H1 (cell line): ENCODE measurements around the gene PTPRJ. TPM values are rescaled to one million over a fixed set of nuclear protein-coding genes. Genes with fewer than 3 reads are reported as not detected.

Experiments used
- CTCF ChIA-PET: fragments of 300-600 bp; sonication (Branson Sonifier 250); formaldehyde crosslinking; loops from one replicate; lab custom pipeline; 2021; ENCODE audit not compliant: partially characterized antibody; lab: Charles Lee
- POLR2A ChIA-PET: fragments of 300-600 bp; sonication (Branson Sonifier 250); formaldehyde crosslinking; loops from one replicate; lab custom pipeline; 2021; ENCODE audit warnings: inconsistent platforms; ENCODE audit not compliant: partially characterized antibody; lab: Charles Lee
- DNase-seq, 2 experiments: peaks; one replicate each; pipeline versions ENCODE4 v3.0.0 to v3.0.0-alpha.2; 2010 to 2022; ENCODE audit warnings: low spot score in 2 of 2, low read depth in 1 of 2, mixed read lengths in 1 of 2
- FAIRE-seq: peaks from 2 replicates; lab custom pipeline; 2011; peaks lifted over from hg19 to GRCh38; lab: Jason Lieb, UNC
- H2AFZ ChIP-seq: 2 replicates; pipeline ENCODE4 v1.8.1; 2012; ENCODE audit warnings: low read length, inconsistent platforms
- H2AK5ac ChIP-seq: 2 replicates; pipeline ENCODE4 v1.6.1; 2013; ENCODE audit warnings: low read depth, low read length
- H2BK120ac ChIP-seq: replicated peaks from 2 replicates; pipeline ENCODE3; 2013; ENCODE audit warnings: low read depth, low read length, inconsistent platforms
- H2BK12ac ChIP-seq: 2 replicates; pipeline ENCODE4 v1.6.1; 2013; ENCODE audit warnings: low read depth, low read length
- H2BK15ac ChIP-seq: 2 replicates; pipeline ENCODE4 v1.6.1; 2013; ENCODE audit warnings: low read length
- H2BK20ac ChIP-seq: 2 replicates; pipeline ENCODE4 v1.6.1; 2013; ENCODE audit warnings: low read length
- H2BK5ac ChIP-seq: 2 replicates; pipeline ENCODE4 v1.6.1; 2013; ENCODE audit warnings: low read depth, low read length
- H3K14ac ChIP-seq: 2 replicates; pipeline ENCODE4 v1.6.1; 2013; ENCODE audit warnings: inconsistent platforms; ENCODE audit not compliant: insufficient read length
- H3K18ac ChIP-seq: 2 replicates; pipeline ENCODE4 v1.6.1; 2013; ENCODE audit warnings: low read length; ENCODE audit errors: extremely low read depth
- H3K23ac ChIP-seq: 2 replicates; pipeline ENCODE4 v1.6.1; 2013; ENCODE audit warnings: inconsistent platforms; ENCODE audit not compliant: insufficient read length
- H3K23me2 ChIP-seq: 2 replicates; pipeline ENCODE4 v1.6.1; 2013; ENCODE audit warnings: low read depth, low read length
- H3K27ac ChIP-seq: 2 replicates; pipeline ENCODE4 v1.6.1; 2011; ENCODE audit warnings: low read depth, low read length, inconsistent platforms
- H3K27me3 ChIP-seq, 4 experiments: replicated peaks in 1 of 4; 1 replicate in 1 of 4; 2 replicates in 3 of 4; pipeline versions ENCODE4 v1.6.1 to v1.8.1; 2011 to 2013; ENCODE audit warnings: low read length in 3 of 4, mild to moderate bottlenecking in 3 of 4, inconsistent platforms in 2 of 4, mixed read lengths in 2 of 4, moderate library complexity in 1 of 4; ENCODE audit not compliant: control insufficient read depth in 3 of 4, insufficient read depth in 3 of 4; ENCODE audit errors: extremely low read depth in 1 of 4
- H3K36me3 ChIP-seq, 4 experiments: 2 replicates each; pipeline versions ENCODE4 v1.6.1 to v1.8.1; 2011 to 2013; ENCODE audit warnings: mild to moderate bottlenecking in 4 of 4, low read length in 3 of 4, moderate library complexity in 2 of 4, control low read depth in 1 of 4, inconsistent platforms in 1 of 4; ENCODE audit not compliant: insufficient read depth in 4 of 4, control insufficient read depth in 2 of 4
- H3K4ac ChIP-seq: replicated peaks from 2 replicates; pipeline ENCODE3; 2013; ENCODE audit warnings: low read length, low read depth, mixed read lengths, inconsistent platforms; ENCODE audit not compliant: insufficient read length
- H3K4me1 ChIP-seq, 4 experiments: replicated peaks in 1 of 4; 1 replicate in 1 of 4; 2 replicates in 3 of 4; pipeline versions ENCODE4 v1.6.1 to v1.8.1; 2011 to 2013; ENCODE audit warnings: low read length in 3 of 4, inconsistent platforms in 2 of 4, mixed read lengths in 1 of 4; ENCODE audit not compliant: insufficient read depth in 4 of 4, control insufficient read depth in 3 of 4
- H3K4me2 ChIP-seq, 2 experiments: 2 replicates each; pipeline versions ENCODE4 v1.6.1 to v1.8.1; 2011 to 2013; ENCODE audit warnings: low read depth in 2 of 2, low read length in 2 of 2, control low read depth in 1 of 2, inconsistent platforms in 1 of 2, mild to moderate bottlenecking in 1 of 2; ENCODE audit not compliant: insufficient read depth in 1 of 2
- H3K4me3 ChIP-seq, 4 experiments: fragments of 200-600, 300-600 bp in 1 of 4; sonication (generic), shearing (Covaris generic), sonication (Bioruptor Twin) in 1 of 4; 2 replicates each; pipeline versions ENCODE4 v1.5.1 to v1.8.1; 2011 to 2016; ENCODE audit warnings: low read length in 4 of 4, low read depth in 3 of 4, control low read depth in 2 of 4, inconsistent platforms in 2 of 4, mild to moderate bottlenecking in 2 of 4, mixed read lengths in 1 of 4, moderate library complexity in 1 of 4; ENCODE audit not compliant: insufficient read depth in 2 of 4; ENCODE audit errors: extremely low read depth in 1 of 4
- H3K56ac ChIP-seq: replicated peaks from 2 replicates; pipeline ENCODE3; 2013; ENCODE audit warnings: low read depth, mild to moderate bottlenecking, mixed read lengths, low read length, inconsistent platforms; ENCODE audit not compliant: insufficient read length
- H3K79me1 ChIP-seq: 2 replicates; pipeline ENCODE4 v1.6.1; 2013; ENCODE audit warnings: low read depth, low read length, control low read depth
- H3K79me2 ChIP-seq, 2 experiments: 2 replicates each; pipeline versions ENCODE4 v1.6.1 to v1.8.1; 2012 to 2013; ENCODE audit warnings: low read length in 2 of 2, mild to moderate bottlenecking in 2 of 2, inconsistent platforms in 1 of 2; ENCODE audit not compliant: insufficient read depth in 2 of 2, control insufficient read depth in 1 of 2
- H3K9ac ChIP-seq, 4 experiments: replicated peaks in 1 of 4; 1 replicate in 1 of 4; 2 replicates in 3 of 4; pipeline versions ENCODE4 v1.6.1 to v1.8.1; 2011 to 2013; ENCODE audit warnings: low read depth in 3 of 4, low read length in 3 of 4, control low read depth in 2 of 4, mild to moderate bottlenecking in 2 of 4, moderate library complexity in 2 of 4, inconsistent platforms in 1 of 4; ENCODE audit errors: extremely low read depth in 1 of 4
- H3K9me3 ChIP-seq, 2 experiments: 2 replicates each; pipeline versions ENCODE4 v1.6.1 to v1.8.1; 2012 to 2013; ENCODE audit warnings: mild to moderate bottlenecking in 2 of 2, moderate library complexity in 2 of 2, control low read depth in 1 of 2, inconsistent platforms in 1 of 2, low read depth in 1 of 2, low read length in 1 of 2, mixed read lengths in 1 of 2; ENCODE audit not compliant: insufficient read depth in 2 of 2
- H4K20me1 ChIP-seq, 2 experiments: replicated peaks in 1 of 2; 2 replicates each; pipeline versions ENCODE3 to v1.8.1; 2011 to 2013; ENCODE audit warnings: inconsistent platforms in 2 of 2, low read length in 2 of 2, mild to moderate bottlenecking in 1 of 2; ENCODE audit not compliant: insufficient read depth in 2 of 2, control insufficient read depth in 1 of 2
- H4K5ac ChIP-seq: 2 replicates; pipeline ENCODE4 v1.6.1; 2013; ENCODE audit warnings: low read length, low read depth, mixed read lengths, inconsistent platforms; ENCODE audit not compliant: insufficient read length
- H4K8ac ChIP-seq: 2 replicates; pipeline ENCODE4 v1.8.0; 2013; ENCODE audit warnings: mild to moderate bottlenecking, moderate library complexity, low read length, inconsistent platforms; ENCODE audit not compliant: insufficient read depth; ENCODE audit errors: extremely low read depth
- H4K91ac ChIP-seq: replicated peaks from 2 replicates; pipeline ENCODE3; 2013; ENCODE audit warnings: low read length, mixed read lengths, inconsistent platforms; ENCODE audit not compliant: insufficient read length
- POU5F1 ChIP-seq: IDR thresholded peaks from 2 replicates; pipeline ENCODE4 v1.6.1; 2011; ENCODE audit warnings: low read depth, mild to moderate bottlenecking, low read length, moderate library complexity
- WGBS, 2 experiments: shearing (Covaris generic) in 1 of 2; methylation state at CpG; one replicate each; pipeline versions ENCODE4 v1.1.6 to v1.1.7; 2013 to 2015; ENCODE audit warnings: low lambda C conversion rate in 2 of 2, mixed read lengths in 2 of 2, inconsistent platforms in 1 of 2, low coverage in 1 of 2, missing lambda C conversion rate in 1 of 2; ENCODE audit not compliant: insufficient replicate concordance in 2 of 2, insufficient coverage in 1 of 2, insufficient read length in 1 of 2; ENCODE audit errors: extremely low coverage in 1 of 2, missing lambda C conversion rate in 1 of 2; 5-methylcytosine and 5-hydroxymethylcytosine counted together
- polyA plus RNA-seq, 7 experiments: library from polyadenylated mRNA; depleted of rRNA in 3 of 7; stranded (reverse) in 5 of 7; unstranded in 2 of 7; fragments of >200 nt in 5 of 7; fragments of 200-250 nt in 2 of 7; gene quantifications; 1 replicate in 5 of 7; 2 replicates in 1 of 7; 4 replicates in 1 of 7; pipeline versions ENCODE4 v1.2.1 to v1.2.3, GENCODE V29; 2011 to 2013; ENCODE audit warnings: missing spikeins in 2 of 7, mixed read lengths in 2 of 7
- total RNA-seq: library from RNA; stranded (reverse); fragmentation: NEBNext Ultra II Directional; extraction: Animal tissue kit (Norgen Biotek cat#: 25700); gene quantifications from 2 replicates; pipeline ENCODE4 v1.2.1, GENCODE V29; 2021

Gene PTPRJ
- total and polyA plus RNA-seq, 2 of the 8 experiments (the other 6 are each of a cell fraction or from before 2014, with no cell fraction given): 4.4 to 22.6 TPM

GRCh38 chr11:48091426-48092102 lies 111.2 kb downstream of the PTPRJ start:
- H3K79me2 ChIP-seq: peaks cover 0 to 5% of the 10 kb centered on the region in 2 experiments; a peak in 2 of 4 replicates
- no peak overlapping the region for H3K18ac ChIP-seq
- no peak overlapping the region for H4K91ac ChIP-seq
- H3K4ac ChIP-seq: no peak overlapping the region
- FAIRE-seq: no peak
- ChIA-PET POLR2A (no interaction called here), CTCF (interaction anchor here (0.6 to 1.1 kb wide), 3 partner anchors 35 to 114 kb away, joined by 3 to 4 read pairs (median 3); no protein-coding TSS in a partner anchor)
- no peaks in the 10 kb centered on the region for H3K27me3 ChIP-seq
- H3K23ac ChIP-seq: no peak overlapping the region
- no peaks in the 10 kb centered on the region for H3K9me3 ChIP-seq
- no peak overlapping the region for H2BK12ac ChIP-seq
- no peaks in the 10 kb centered on the region for H3K23me2 ChIP-seq
- H4K5ac ChIP-seq: no peak overlapping the region
- no peak overlapping the region for H2AK5ac ChIP-seq
- no peak overlapping the region for H2BK20ac ChIP-seq
- no peak overlapping the region for H3K4me2 ChIP-seq
- H3K36me3 ChIP-seq: no peaks in the 10 kb centered on the region
- no peak overlapping the region for H3K27ac ChIP-seq
- no peaks in the 10 kb centered on the region for H4K20me1 ChIP-seq
- peaks cover 3 to 21% (median 14%) of the 10 kb centered on the region in 4 experiments for H3K4me1 ChIP-seq
- peaks cover 4% of the 10 kb centered on the region for H3K79me1 ChIP-seq
- H2BK15ac ChIP-seq: no peak overlapping the region
- DNase-seq: peak in 1 of 2 experiments; percentile 23
- H3K9ac ChIP-seq: no peak overlapping the region
- no peak overlapping the region for H3K56ac ChIP-seq
- no peak overlapping the region for H3K4me3 ChIP-seq
- no peak overlapping the region for H2BK5ac ChIP-seq
- no peak for TF ChIP-seq POU5F1
- no peak overlapping the region for H2BK120ac ChIP-seq
- 79% methylated on average over 4 of the region's 4 CpGs; no CpG with 5 or more reads in 1 of the 2 experiments for WGBS, 2 experiments
- H3K14ac ChIP-seq: no peak overlapping the region
- H4K8ac ChIP-seq: no peak overlapping the region
- H2AFZ ChIP-seq: no peak overlapping the region
